Right lung (tissue), 5 donors: Measurements from ENCODE around the gene L3MBTL4. TPM values are rescaled to one million over a fixed set of nuclear protein-coding genes. Genes with fewer than 3 reads are reported as not detected.
"Not testable (repeated sequence)": the region's sequence is repeated elsewhere in the genome, so short reads cannot be mapped to it uniquely, and the experiment has no call there.

Source experiments
- DNase-seq, 2 donors: peaks; one replicate each; pipeline ENCODE4 v3.0.0-alpha.2; 2013
- polyA plus RNA-seq, 5 donors: library from polyadenylated mRNA; unstranded; fragments of 120-200 nt; gene quantifications; one replicate each; pipeline versions ENCODE4 v1.2.1 to v1.2.3, GENCODE V29; 2013; ENCODE audit warnings: inconsistent platforms in 1 of 5, low replicate concordance in 1 of 5; ENCODE audit not compliant: insufficient read length in 5 of 5, insufficient read depth in 1 of 5

Gene L3MBTL4
- polyA plus RNA-seq, 5 donors = 5.2 to 7.3 (median 6.0) TPM

- DNase-seq = no peak
Observed at GRCh38 chr18:6406910-6407470, 7.7 kb downstream of the L3MBTL4 start.

GRCh38 chr18:6406075-6406909 lies 8.4 kb downstream of the L3MBTL4 start:
- DNase-seq = no peak

- DNase-seq = no peak
Observed at GRCh38 chr18:6405237-6406074, 9.3 kb downstream of the L3MBTL4 start.

GRCh38 chr18:6404834-6405233 lies 9.9 kb downstream of the L3MBTL4 start:
- no peak for DNase-seq

- no peak for DNase-seq
Observed at GRCh38 chr18:6401687-6402086, 13.0 kb downstream of the L3MBTL4 start.

GRCh38 chr18:6399776-6400175 lies 14.9 kb downstream of the L3MBTL4 start:
- no peak for DNase-seq

GRCh38 chr18:6397931-6398566 lies 16.7 kb downstream of the L3MBTL4 start:
- no peak for DNase-seq

GRCh38 chr18:6396847-6397246 lies 17.9 kb downstream of the L3MBTL4 start:
- no peak for DNase-seq

- no peak for DNase-seq
Observed at GRCh38 chr18:6396276-6396675, 18.4 kb downstream of the L3MBTL4 start.

GRCh38 chr18:6389005-6389404 lies 25.7 kb downstream of the L3MBTL4 start:
- no peak for DNase-seq

GRCh38 chr18:6382963-6383362 lies 31.7 kb downstream of the L3MBTL4 start:
- no peak for DNase-seq

GRCh38 chr18:6377473-6377872 lies 37.2 kb downstream of the L3MBTL4 start:
- not testable (repeated sequence) for DNase-seq

- DNase-seq = no peak
Observed at GRCh38 chr18:6376433-6377229, 38.1 kb downstream of the L3MBTL4 start.

- no peak for DNase-seq
Observed at GRCh38 chr18:6374935-6375529, 39.7 kb downstream of the L3MBTL4 start.

GRCh38 chr18:6374340-6374739 lies 40.4 kb downstream of the L3MBTL4 start:
- DNase-seq = no peak

- DNase-seq = no peak
Observed at GRCh38 chr18:6373187-6373586, 41.5 kb downstream of the L3MBTL4 start.

- DNase-seq = peak; percentile 23
Observed at GRCh38 chr18:6370886-6371635, 43.6 kb downstream of the L3MBTL4 start.

GRCh38 chr18:6370410-6370809 lies 44.3 kb downstream of the L3MBTL4 start:
- no peak for DNase-seq

- DNase-seq = no peak
Observed at GRCh38 chr18:6368017-6368416, 46.7 kb downstream of the L3MBTL4 start.

- no peak for DNase-seq
Observed at GRCh38 chr18:6367208-6367607, 47.5 kb downstream of the L3MBTL4 start.
